Keratinocyte (primary cell): ENCODE measurements around the gene MAGED2. TPM values are rescaled to one million over a fixed set of nuclear protein-coding genes. Genes with fewer than 3 reads are reported as not detected.

Experiments
- DNase-seq: peaks from one replicate; pipeline ENCODE4 v3.0.0-alpha.2; 2011; ENCODE audit warnings: low read depth, missing footprints, low spot score
- FAIRE-seq: peaks from 2 replicates; lab custom pipeline; 2011; peaks lifted over from hg19 to GRCh38; lab: Jason Lieb, UNC
- H2AFZ ChIP-seq: 2 replicates; pipeline ENCODE4 v1.6.0; 2012; ENCODE audit warnings: low read length, control low read depth, inconsistent platforms; ENCODE audit not compliant: control insufficient read depth
- H3K27ac ChIP-seq: 2 replicates; pipeline ENCODE4 v1.5.1; 2011; ENCODE audit warnings: low read length; ENCODE audit not compliant: control insufficient read depth, insufficient read depth
- H3K27me3 ChIP-seq: 3 replicates; pipeline ENCODE4 v1.6.0; 2011; ENCODE audit warnings: low read length; ENCODE audit not compliant: control insufficient read depth, insufficient read depth; ENCODE audit errors: extremely low read depth
- H3K36me3 ChIP-seq, 2 experiments: 2 replicates in 1 of 2; 3 replicates in 1 of 2; pipeline ENCODE4 v1.5.1; 2011; ENCODE audit warnings: low read length in 2 of 2, mild to moderate bottlenecking in 1 of 2; ENCODE audit not compliant: control insufficient read depth in 2 of 2, insufficient read depth in 2 of 2; ENCODE audit errors: extremely low read depth in 1 of 2
- H3K4me1 ChIP-seq: 3 replicates; pipeline ENCODE4 v1.5.1; 2011; ENCODE audit warnings: low read length; ENCODE audit not compliant: control insufficient read depth, insufficient read depth; ENCODE audit errors: extremely low read depth
- H3K4me2 ChIP-seq: 3 replicates; pipeline ENCODE4 v1.6.0; 2011; ENCODE audit warnings: low read depth, low read length; ENCODE audit not compliant: control insufficient read depth, insufficient read depth; ENCODE audit errors: extremely low read depth
- H3K4me3 ChIP-seq, 3 experiments: fragments of 200-600 bp in 1 of 3; sonication (generic) in 1 of 3; 2 replicates in 2 of 3; 3 replicates in 1 of 3; pipeline ENCODE4 v1.5.1; 2011 to 2016; ENCODE audit warnings: low read length in 3 of 3, mild to moderate bottlenecking in 3 of 3, control low read depth in 2 of 3, inconsistent platforms in 1 of 3, low read depth in 1 of 3, mixed read lengths in 1 of 3, mixed run types in 1 of 3, moderate library complexity in 1 of 3; ENCODE audit not compliant: control insufficient read depth in 2 of 3, insufficient read depth in 2 of 3; ENCODE audit errors: extremely low read depth in 1 of 3
- H3K79me2 ChIP-seq: 2 replicates; pipeline ENCODE4 v1.6.0; 2012; ENCODE audit warnings: low read length; ENCODE audit not compliant: control insufficient read depth, insufficient read depth
- H3K9ac ChIP-seq: 3 replicates; pipeline ENCODE4 v1.6.0; 2011; ENCODE audit warnings: low read length; ENCODE audit not compliant: control insufficient read depth, insufficient read depth; ENCODE audit errors: extremely low read depth
- H3K9me1 ChIP-seq: 3 replicates; pipeline ENCODE4 v1.6.0; 2011; ENCODE audit warnings: low read length; ENCODE audit not compliant: control insufficient read depth, insufficient read depth; ENCODE audit errors: extremely low read depth
- H3K9me3 ChIP-seq: 2 replicates; pipeline ENCODE4 v1.5.1; 2012; ENCODE audit warnings: low read depth, low read length; ENCODE audit not compliant: control insufficient read depth
- H4K20me1 ChIP-seq: 3 replicates; pipeline ENCODE4 v1.6.0; 2011; ENCODE audit warnings: low read length; ENCODE audit not compliant: control insufficient read depth, insufficient read depth; ENCODE audit errors: extremely low read depth
- CTCF ChIP-seq, 3 experiments: IDR thresholded peaks in 1 of 3; conservative IDR thresholded peaks in 1 of 3; optimal IDR thresholded peaks in 1 of 3; 2 replicates in 2 of 3; 3 replicates in 1 of 3; pipeline versions ENCODE3 to v1.5.1; 2011; ENCODE audit warnings: low read length in 3 of 3, mild to moderate bottlenecking in 3 of 3, moderate library complexity in 2 of 3, control low read depth in 1 of 3, inconsistent platforms in 1 of 3; ENCODE audit not compliant: insufficient read depth in 2 of 3; ENCODE audit errors: extremely low read depth in 1 of 3
- EZH2 ChIP-seq: IDR thresholded peaks from one replicate; pipeline ENCODE4 v1.6.1; 2012; ENCODE audit warnings: inconsistent platforms, mild to moderate bottlenecking, low read length, moderate library complexity
- dilution Hi-C: fragments of 300-500 bp; cut with MboI; formaldehyde crosslinking; loops from one replicate; pipeline ENCODE4 v1.7.0; 2020; ENCODE audit warnings: low sequenced_read_pairs; ENCODE audit not compliant: extremely low pct_ligation_motif_present
- polyA plus RNA-seq, 5 experiments: library from polyadenylated mRNA; depleted of rRNA in 3 of 5; stranded (reverse) in 3 of 5; stranded (forward) in 1 of 5; unstranded in 1 of 5; fragments of >200 nt; gene quantifications; 1 replicate in 1 of 5; 2 replicates in 3 of 5; 3 replicates in 1 of 5; pipeline versions ENCODE4 v1.2.1 to v1.2.3, GENCODE V29; 2011 to 2012; ENCODE audit warnings: missing spikeins in 2 of 5, low read depth in 1 of 5, low replicate concordance in 1 of 5
- small RNA-seq, 3 experiments: library from RNA; depleted of rRNA; stranded (forward); fragments of <200 nt; gene quantifications; one replicate each; pipeline ENCODE3, GENCODE V24; 2012; ENCODE audit warnings: low read depth in 3 of 3, low replicate concordance in 1 of 3; ENCODE audit not compliant: insufficient read length in 3 of 3

The MAGED2 gene
- polyA plus RNA-seq, 1 donor (not counting 4 experiments of a cell fraction or from before 2014, with no cell fraction given), result 77.5 TPM

GRCh38 chrX:54865208-54865607, 57.7 kb downstream of the MAGED2 start:
- Histone ChIP-seq H3K4me1 (no peaks in the 10 kb centered on the region), H3K27me3 (no peaks in the 10 kb centered on the region), H3K9me1 (no peaks in the 10 kb centered on the region), H3K79me2 (no peaks in the 10 kb centered on the region), H3K4me3 (no peak overlapping the region), H3K27ac (no peak overlapping the region), H3K9me3 (no peaks in the 10 kb centered on the region), H4K20me1 (no peaks in the 10 kb centered on the region), H3K36me3 (no peaks in the 10 kb centered on the region), H2AFZ (no peak overlapping the region), H3K4me2 (no peak overlapping the region), H3K9ac (no peak overlapping the region)
- no peak for DNase-seq
- TF ChIP-seq EZH2 (no peak), CTCF (optimal IDR thresholded peaks at IDR 0.05 in 1 of 3, IDR thresholded peaks at IDR 0.05 in 1 of 3, conservative IDR thresholded peaks at IDR 0.05 in 1 of 3; ENCODE audit: extremely low read depth in 1 of 3, insufficient read depth in 2 of 3, low read length in 3 of 3) (no peak)
- dilution Hi-C loops, result no loop called here
- no peak for FAIRE-seq

Small RNA genes within 50 kb of the gene (small RNA-seq; reads per million reads assigned to genes)
- 0 reads per million in 3 experiments for gene AL049732.1
- 0.75 to 2.3 (median 1.7) reads per million in 3 experiments for gene SNORA11

Other genes with a start within 250 kb of the MAGED2 start
- 0.01 TPM in 1 of 3 replicates, not detected in the others for gene ITIH6, start 9.5 kb upstream of the MAGED2 start, polyA plus RNA-seq
- gene TRO, start 113.1 kb downstream of the MAGED2 start, polyA plus RNA-seq, result 0.71 to 1.5 TPM (median 0.79 TPM) in 3 replicates
- gene PFKFB1, start 186.4 kb downstream of the MAGED2 start, polyA plus RNA-seq, result 0.23 to 0.41 TPM (median 0.33 TPM) in 3 replicates
- 28.0 to 29.0 TPM (median 28.9 TPM) in 3 replicates for gene APEX2, start 192.6 kb downstream of the MAGED2 start, polyA plus RNA-seq
- gene ALAS2, start 223.2 kb downstream of the MAGED2 start, polyA plus RNA-seq, result not detected in 3 replicates